ENCODE measurements around the gene B3GNT8.

DNA sequence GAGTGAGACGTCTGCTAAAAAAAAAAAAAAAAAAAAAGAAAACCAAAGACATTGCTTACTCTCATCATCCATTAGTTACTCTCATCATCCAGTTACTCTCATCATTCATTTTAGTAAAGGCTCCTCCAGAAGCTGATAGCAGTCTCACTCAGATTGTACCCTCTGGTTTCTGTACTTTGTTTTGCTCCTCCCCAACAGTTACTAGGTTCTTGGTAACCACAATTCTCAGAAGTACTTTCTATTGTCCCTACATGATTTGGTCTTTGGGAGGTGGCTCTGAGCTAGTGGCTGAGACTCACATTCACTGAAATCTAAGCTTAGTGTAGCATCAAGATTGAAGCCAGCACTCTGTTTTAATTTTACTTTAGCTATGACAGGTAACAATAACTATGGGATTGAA, 30.1 kb upstream of the B3GNT8 start:
- no peak for TF ChIP-seq POLR2AphosphoS5 (IDR thresholded peaks at IDR 0.05)
- TF ChIP-seq, protein P1, sequence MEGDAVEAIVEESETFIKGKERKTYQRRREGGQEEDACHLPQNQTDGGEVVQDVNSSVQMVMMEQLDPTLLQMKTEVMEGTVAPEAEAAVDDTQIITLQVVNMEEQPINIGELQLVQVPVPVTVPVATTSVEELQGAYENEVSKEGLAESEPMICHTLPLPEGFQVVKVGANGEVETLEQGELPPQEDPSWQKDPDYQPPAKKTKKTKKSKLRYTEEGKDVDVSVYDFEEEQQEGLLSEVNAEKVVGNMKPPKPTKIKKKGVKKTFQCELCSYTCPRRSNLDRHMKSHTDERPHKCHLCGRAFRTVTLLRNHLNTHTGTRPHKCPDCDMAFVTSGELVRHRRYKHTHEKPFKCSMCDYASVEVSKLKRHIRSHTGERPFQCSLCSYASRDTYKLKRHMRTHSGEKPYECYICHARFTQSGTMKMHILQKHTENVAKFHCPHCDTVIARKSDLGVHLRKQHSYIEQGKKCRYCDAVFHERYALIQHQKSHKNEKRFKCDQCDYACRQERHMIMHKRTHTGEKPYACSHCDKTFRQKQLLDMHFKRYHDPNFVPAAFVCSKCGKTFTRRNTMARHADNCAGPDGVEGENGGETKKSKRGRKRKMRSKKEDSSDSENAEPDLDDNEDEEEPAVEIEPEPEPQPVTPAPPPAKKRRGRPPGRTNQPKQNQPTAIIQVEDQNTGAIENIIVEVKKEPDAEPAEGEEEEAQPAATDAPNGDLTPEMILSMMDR (IDR thresholded peaks at IDR 0.05) = no peak
